ENCODE results near the gene UTP15.

UTP15 gene, protein sequence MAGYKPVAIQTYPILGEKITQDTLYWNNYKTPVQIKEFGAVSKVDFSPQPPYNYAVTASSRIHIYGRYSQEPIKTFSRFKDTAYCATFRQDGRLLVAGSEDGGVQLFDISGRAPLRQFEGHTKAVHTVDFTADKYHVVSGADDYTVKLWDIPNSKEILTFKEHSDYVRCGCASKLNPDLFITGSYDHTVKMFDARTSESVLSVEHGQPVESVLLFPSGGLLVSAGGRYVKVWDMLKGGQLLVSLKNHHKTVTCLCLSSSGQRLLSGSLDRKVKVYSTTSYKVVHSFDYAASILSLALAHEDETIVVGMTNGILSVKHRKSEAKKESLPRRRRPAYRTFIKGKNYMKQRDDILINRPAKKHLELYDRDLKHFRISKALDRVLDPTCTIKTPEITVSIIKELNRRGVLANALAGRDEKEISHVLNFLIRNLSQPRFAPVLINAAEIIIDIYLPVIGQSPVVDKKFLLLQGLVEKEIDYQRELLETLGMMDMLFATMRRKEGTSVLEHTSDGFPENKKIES

DNA sequence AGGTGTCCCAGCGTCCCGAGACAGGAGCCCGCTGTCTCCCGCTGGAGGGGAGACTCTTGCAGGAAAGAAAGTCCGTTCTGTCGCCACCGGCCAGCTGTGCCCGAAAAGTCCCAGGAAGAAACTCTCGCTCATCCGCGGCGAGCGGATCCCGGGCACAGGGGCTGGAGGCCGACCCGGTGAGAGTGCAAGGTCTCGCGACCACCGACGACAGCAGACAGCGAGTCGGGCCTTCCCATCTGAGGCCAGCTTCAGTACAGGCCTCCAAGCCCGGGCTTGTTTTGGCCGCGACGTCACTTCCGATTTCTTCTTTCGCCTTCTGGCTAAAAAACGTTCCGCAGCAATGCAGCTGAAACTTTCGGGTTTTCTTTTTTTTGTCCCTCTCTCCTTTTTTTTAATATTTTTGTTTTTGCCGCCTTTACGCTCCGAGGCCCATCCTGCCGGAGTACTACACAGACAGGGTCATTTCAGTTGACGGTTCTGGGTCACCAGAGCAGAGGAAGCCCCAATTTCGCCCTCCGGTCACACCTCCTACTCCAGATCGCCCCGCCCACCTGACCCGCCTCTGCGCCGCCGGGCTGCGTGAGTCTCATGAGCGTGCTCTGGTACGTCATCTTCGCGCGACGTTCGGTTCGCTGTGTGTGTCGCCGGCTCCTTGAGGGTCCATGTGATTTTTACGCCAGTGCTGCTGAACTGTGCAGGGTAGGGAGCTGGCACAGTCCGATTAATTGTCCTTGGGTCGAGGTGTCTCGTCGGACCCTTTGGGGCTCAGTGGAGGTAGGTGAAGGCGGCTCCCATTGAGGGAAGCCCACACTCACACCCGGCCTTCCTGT, at the start of gene UTP15, which contains the start of gene ANKRA2:
UTP15 (plus strand) TSS at position 605 of the 830 bp plus-strand sequence. CDS start 1,602 bp downstream, outside the sequence.
ANKRA2 (minus strand) TSS at position 501 of the 830 bp plus-strand sequence. CDS start 2,758 bp downstream, outside the sequence.
- ATAC-seq: peak; percentile 92
- TF ChIP-seq TOX (CRISPR knock-in tag; IDR thresholded peaks at IDR 0.05; ENCODE audit: borderline replicate concordance) (no peak), CREB5 (CRISPR knock-in tag; IDR thresholded peaks at IDR 0.05; ENCODE audit: low read depth) (no peak), TCF4 (CRISPR knock-in tag; IDR thresholded peaks at IDR 0.05; ENCODE audit: borderline replicate concordance) (no peak; the same call in 1 of the 2 replicates), ISL1 (CRISPR knock-in tag; IDR thresholded peaks at IDR 0.05) (no peak), ZNF565 (CRISPR knock-in tag; conservative IDR thresholded peaks at IDR 0.05; ENCODE audit: low read depth) (no peak), OSR1 (CRISPR knock-in tag; IDR thresholded peaks at IDR 0.05) (no peak), ESRRG (CRISPR knock-in tag; IDR thresholded peaks at IDR 0.05) (no peak)

DNA sequence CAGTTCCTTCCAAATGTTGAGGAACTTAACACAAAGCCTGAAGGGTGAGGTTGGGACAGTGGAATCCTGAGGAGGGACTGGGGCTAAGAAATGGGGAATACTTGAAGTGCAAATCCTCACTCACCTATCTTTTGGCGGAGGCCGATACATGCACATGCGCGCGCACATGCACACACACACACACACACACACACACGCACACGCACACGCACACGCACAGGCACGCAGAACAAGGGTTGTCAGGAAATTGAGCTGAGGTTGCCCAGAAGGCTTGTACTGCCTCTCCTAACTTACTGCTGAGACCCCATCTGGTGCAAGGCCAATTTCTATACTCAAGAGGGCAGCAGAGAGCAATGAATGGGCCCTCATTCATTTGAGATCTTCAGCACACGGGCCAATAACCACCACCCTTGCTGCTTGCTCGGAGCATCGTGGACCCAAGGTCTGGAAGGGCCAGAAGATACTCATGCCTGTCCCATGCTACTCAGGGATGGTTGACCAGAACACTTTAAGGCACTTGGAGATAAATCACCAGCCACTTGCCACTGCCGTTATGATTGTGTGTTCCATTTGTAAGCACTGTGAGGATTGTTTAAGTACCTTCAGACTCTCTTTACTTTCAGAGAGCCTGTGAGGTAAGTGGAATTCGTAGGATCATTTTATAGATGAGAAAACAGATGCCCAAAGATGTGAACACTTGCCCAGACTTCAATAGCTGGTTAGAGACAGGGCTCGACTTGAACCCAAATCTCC, 45.8 kb upstream of the UTP15 start:
- peak; percentile 100 for ATAC-seq
- TF ChIP-seq ZFP3 (CRISPR knock-in tag; IDR thresholded peaks at IDR 0.05) (0 out of 2 replicates have a peak, but pooled peaks have one; percentile 53), ZNF70 (CRISPR knock-in tag; IDR thresholded peaks at IDR 0.05) (no peak)

- ATAC-seq: no peak
- TF ChIP-seq BACH2 (CRISPR knock-in tag; IDR thresholded peaks at IDR 0.05; ENCODE audit: borderline replicate concordance) (no peak), ESRRG (CRISPR knock-in tag; IDR thresholded peaks at IDR 0.05) (no peak), ZNF70 (CRISPR knock-in tag; IDR thresholded peaks at IDR 0.05) (no peak), PPARA (CRISPR knock-in tag; IDR thresholded peaks at IDR 0.05; ENCODE audit: borderline replicate concordance) (no peak), ZNF565 (CRISPR knock-in tag; conservative IDR thresholded peaks at IDR 0.05; ENCODE audit: low read depth) (no peak), ZFP3 (CRISPR knock-in tag; IDR thresholded peaks at IDR 0.05) (no peak), PATZ1 (CRISPR knock-in tag; IDR thresholded peaks at IDR 0.05; ENCODE audit: borderline replicate concordance) (no peak), ISL1 (CRISPR knock-in tag; IDR thresholded peaks at IDR 0.05) (no peak), SNAI2 (CRISPR knock-in tag; IDR thresholded peaks at IDR 0.05) (no peak), CSRNP3 (CRISPR knock-in tag; IDR thresholded peaks at IDR 0.05) (no peak), RARB (CRISPR knock-in tag; IDR thresholded peaks at IDR 0.05) (no peak), ARNTL (CRISPR knock-in tag; IDR thresholded peaks at IDR 0.05; ENCODE audit: borderline replicate concordance, low read depth) (no peak), ZC3H10 (CRISPR knock-in tag; IDR thresholded peaks at IDR 0.05) (no peak), ZNF8 (CRISPR knock-in tag; IDR thresholded peaks at IDR 0.05) (no peak), CSDC2 (CRISPR knock-in tag; IDR thresholded peaks at IDR 0.05) (no peak), TOX (CRISPR knock-in tag; IDR thresholded peaks at IDR 0.05; ENCODE audit: borderline replicate concordance) (no peak), OSR1 (CRISPR knock-in tag; IDR thresholded peaks at IDR 0.05) (no peak)
- TF ChIP-seq, protein P1, sequence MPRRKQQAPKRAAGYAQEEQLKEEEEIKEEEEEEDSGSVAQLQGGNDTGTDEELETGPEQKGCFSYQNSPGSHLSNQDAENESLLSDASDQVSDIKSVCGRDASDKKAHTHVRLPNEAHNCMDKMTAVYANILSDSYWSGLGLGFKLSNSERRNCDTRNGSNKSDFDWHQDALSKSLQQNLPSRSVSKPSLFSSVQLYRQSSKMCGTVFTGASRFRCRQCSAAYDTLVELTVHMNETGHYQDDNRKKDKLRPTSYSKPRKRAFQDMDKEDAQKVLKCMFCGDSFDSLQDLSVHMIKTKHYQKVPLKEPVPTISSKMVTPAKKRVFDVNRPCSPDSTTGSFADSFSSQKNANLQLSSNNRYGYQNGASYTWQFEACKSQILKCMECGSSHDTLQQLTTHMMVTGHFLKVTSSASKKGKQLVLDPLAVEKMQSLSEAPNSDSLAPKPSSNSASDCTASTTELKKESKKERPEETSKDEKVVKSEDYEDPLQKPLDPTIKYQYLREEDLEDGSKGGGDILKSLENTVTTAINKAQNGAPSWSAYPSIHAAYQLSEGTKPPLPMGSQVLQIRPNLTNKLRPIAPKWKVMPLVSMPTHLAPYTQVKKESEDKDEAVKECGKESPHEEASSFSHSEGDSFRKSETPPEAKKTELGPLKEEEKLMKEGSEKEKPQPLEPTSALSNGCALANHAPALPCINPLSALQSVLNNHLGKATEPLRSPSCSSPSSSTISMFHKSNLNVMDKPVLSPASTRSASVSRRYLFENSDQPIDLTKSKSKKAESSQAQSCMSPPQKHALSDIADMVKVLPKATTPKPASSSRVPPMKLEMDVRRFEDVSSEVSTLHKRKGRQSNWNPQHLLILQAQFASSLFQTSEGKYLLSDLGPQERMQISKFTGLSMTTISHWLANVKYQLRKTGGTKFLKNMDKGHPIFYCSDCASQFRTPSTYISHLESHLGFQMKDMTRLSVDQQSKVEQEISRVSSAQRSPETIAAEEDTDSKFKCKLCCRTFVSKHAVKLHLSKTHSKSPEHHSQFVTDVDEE (CRISPR knock-in tag; IDR thresholded peaks at IDR 0.05): no peak
- TF ChIP-seq, protein P2, sequence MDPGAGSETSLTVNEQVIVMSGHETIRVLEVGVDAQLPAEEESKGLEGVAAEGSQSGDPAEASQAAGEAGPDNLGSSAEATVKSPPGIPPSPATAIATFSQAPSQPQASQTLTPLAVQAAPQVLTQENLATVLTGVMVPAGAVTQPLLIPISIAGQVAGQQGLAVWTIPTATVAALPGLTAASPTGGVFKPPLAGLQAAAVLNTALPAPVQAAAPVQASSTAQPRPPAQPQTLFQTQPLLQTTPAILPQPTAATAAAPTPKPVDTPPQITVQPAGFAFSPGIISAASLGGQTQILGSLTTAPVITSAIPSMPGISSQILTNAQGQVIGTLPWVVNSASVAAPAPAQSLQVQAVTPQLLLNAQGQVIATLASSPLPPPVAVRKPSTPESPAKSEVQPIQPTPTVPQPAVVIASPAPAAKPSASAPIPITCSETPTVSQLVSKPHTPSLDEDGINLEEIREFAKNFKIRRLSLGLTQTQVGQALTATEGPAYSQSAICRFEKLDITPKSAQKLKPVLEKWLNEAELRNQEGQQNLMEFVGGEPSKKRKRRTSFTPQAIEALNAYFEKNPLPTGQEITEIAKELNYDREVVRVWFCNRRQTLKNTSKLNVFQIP (CRISPR knock-in tag; IDR thresholded peaks at IDR 0.05; ENCODE audit: borderline replicate concordance, low read depth): no peak
Measured at GRCh38 chr5:73522989-73523388, 42.6 kb upstream of the UTP15 start.

Measured in SK-N-SH treated with all-trans-retinoic acid at 6 μM for 48 hours (cell line).